WI38 (cell line): ENCODE data around the gene BCL11B.

Source experiments
- H3K4me3 ChIP-seq: 2 replicates; pipeline ENCODE4 v1.5.1; 2011; ENCODE audit warnings: low read depth, mild to moderate bottlenecking, control low read depth, low read length
- CTCF ChIP-seq: IDR thresholded peaks from 2 replicates; pipeline ENCODE4 v1.5.1; 2012; ENCODE audit warnings: low read depth, mild to moderate bottlenecking, control low read depth, low read length

Gene BCL11B

GRCh38 chr14:99179506-99179905, 92.5 kb downstream of the BCL11B start:
- no peak for TF ChIP-seq CTCF

GRCh38 chr14:99177886-99178835, 93.8 kb downstream of the BCL11B start:
- no peak for TF ChIP-seq CTCF

More at GRCh38 chr14:99179506-99179905, 92.5 kb downstream of the BCL11B start:
- no peak overlapping the region for H3K4me3 ChIP-seq

GRCh38 chr14:99177046-99177655, 94.8 kb downstream of the BCL11B start:
- no peak overlapping the region for H3K4me3 ChIP-seq
- TF ChIP-seq CTCF, result no peak

More at GRCh38 chr14:99177886-99178835, 93.8 kb downstream of the BCL11B start:
- H3K4me3 ChIP-seq, result no peak overlapping the region

GRCh38 chr14:99176156-99176945, 95.6 kb downstream of the BCL11B start:
- TF ChIP-seq CTCF, result no peak
- no peak overlapping the region for H3K4me3 ChIP-seq

GRCh38 chr14:99175331-99176155, 96.5 kb downstream of the BCL11B start:
- H3K4me3 ChIP-seq, result no peak overlapping the region

More at GRCh38 chr14:99175331-99176155, 96.5 kb downstream of the BCL11B start:
- no peak for TF ChIP-seq CTCF
